HG02973 (cell line): ENCODE data around the gene MPC2.
A peak's percentile ranks its signal among the peaks of the same experiment; 100 is the strongest.
"Not testable (repeated sequence)": the region's sequence is repeated elsewhere in the genome, so short reads cannot be mapped to it uniquely, and the experiment has no call there.

ENCODE experiments used
- ATAC-seq: cut with Tn5 transposase; IDR thresholded peaks from one replicate; pipeline ENCODE4 v1.9.1; 2021; ENCODE audit warnings: moderate library complexity; ENCODE audit not compliant: unreplicated experiment

The MPC2 gene

DNA sequence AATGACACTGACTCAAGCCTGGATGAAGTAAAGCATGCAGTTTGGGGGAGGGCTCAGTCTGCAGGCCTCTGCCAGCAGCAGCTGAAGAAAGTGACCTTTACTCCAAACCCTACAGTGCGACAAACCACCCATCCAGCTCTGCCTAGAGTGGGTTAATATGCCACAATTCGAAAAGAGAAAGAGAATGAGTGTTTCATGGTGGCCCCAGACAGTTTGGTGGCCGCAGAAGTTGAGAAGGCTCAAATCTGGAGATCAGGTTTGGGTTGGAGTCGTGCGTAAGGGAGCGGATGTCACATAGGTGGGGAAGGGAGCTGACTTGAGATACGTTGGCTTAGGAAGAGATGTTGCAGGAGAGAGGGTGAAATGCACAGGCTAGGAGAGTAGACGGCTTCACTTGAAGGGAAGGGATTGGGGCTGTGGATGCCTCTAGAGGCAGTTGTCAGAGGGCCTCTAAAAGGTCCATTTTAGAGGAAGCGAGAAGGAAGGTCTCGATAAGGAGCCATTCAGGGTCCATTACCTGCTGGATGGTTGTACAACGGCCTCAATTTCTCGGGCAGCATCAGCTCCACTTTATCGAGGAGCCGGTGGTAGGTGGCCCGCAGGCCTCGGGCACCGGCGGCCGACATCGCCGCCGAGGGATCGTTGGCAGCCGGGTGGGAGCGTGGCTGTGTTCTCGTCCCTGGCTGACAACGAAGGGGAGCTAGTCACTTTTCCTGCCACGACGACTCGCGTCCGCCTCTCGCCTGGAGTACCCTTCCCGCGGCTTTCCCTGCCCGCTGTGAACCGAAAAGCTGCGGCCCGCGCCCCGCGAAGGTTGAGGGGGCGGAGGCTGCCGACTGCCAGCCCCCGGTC is 1.4 kb downstream of the MPC2 start:
- ATAC-seq = peak; percentile 8

DNA sequence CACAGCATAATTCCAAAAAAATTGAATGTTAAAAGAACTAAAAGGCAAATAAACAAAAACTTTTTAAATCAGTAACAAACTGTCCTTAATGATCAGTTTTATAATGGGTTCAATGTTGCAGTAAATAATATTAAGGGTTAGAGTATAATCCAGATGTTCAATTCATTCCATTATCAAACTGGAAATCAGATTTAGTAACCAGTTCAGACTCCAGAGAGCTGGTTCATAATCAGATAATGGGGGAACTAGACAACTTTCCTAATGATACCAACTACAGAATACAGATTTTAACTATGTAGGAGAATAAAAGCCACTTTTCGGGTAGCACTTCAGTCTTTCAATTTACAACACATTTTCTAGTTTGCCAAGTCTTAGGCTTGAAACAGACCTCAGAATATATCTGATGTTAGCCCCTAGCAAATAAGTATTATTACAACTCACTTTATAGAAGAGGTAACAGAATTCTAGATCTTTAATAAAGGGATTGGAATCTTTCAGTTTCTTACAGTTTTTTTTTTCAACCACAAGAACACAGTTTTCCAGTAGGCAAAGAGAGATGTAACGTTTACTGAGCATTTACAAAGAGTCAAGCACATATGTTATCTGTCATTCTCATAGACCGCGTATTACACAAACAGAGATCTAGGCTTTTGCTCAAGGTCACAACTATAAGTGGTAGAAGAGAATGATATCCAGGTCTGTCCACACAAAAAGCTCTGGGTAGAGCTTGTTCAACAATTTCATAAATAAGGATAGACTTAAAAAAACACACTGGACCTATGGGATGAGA is 2.3 kb downstream of the MPC2 start:
- ATAC-seq = no peak

DNA sequence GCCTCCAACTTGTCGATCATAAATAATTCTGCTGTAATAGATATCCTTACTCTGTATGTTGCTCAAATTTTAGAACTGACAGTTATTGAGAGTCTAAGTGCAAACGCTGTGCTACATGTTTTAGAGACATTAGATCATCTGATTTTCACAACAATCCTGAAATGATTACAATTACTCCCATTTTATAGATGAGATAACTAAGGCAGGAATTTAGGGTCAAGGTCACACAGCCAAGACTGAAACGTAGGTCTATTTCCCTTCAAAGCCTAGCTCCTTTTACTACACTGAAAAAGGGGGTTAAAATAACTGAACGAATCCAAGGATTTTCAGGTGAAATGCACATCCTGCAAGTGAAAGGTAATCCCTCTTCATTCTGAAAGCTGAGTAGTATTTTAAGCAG is 3.1 kb downstream of the MPC2 start:
- ATAC-seq = no peak

DNA sequence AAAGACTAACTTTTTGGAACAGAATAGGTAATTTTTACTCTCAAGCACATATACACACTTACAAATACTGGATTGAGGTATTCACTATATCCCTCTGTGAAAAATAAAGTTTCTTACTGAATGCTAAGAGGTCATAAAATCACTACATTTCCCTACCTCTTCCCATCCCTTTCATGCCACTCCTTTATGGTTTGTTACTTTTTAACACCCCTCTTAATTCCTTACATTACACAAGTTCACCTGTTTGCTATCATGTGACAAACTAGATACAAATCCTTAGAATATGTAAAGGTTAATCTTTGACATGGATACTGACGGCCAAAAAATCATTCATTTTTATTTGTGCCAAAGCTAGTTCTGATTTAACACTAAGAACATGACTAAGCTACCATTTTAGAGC is 7.1 kb downstream of the MPC2 start:
- no peak for ATAC-seq

DNA sequence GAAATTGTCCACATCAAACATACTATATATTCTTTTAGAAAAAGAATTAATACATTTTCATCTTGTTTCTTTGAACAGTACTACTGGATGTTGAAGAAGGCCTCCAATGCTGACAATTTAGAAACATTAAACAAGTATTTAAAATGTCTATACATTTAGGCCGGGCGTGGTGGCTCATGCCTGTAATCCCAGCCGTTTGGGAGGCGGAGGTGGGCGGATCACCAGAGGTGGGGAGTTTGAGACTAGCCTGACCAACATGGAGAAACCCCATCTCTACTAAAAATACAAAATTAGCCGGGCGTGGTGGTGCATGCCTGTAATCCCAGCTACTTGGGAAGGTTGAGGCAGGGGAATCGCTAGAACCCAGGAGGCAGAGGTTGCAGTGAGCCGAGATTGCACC is 8.0 kb downstream of the MPC2 start:
- not testable (repeated sequence) for ATAC-seq

DNA sequence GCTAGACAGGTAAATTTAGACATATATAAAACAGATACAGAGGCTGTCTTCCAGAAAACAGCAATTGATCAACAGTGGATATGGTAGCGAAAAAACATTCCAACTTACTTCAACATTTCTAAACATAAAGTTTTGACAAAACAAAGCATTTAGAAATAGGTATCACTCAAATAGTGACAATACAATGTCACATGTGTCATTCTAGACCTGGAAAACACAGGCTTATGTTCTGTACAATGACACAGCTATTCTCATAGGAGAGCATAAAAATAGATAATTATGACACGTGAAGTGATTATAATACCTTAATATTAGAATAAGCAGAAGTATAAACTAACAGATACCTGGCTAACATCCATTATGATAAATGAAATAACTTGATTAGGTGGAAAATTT is 8.4 kb downstream of the MPC2 start:
- no peak for ATAC-seq

DNA sequence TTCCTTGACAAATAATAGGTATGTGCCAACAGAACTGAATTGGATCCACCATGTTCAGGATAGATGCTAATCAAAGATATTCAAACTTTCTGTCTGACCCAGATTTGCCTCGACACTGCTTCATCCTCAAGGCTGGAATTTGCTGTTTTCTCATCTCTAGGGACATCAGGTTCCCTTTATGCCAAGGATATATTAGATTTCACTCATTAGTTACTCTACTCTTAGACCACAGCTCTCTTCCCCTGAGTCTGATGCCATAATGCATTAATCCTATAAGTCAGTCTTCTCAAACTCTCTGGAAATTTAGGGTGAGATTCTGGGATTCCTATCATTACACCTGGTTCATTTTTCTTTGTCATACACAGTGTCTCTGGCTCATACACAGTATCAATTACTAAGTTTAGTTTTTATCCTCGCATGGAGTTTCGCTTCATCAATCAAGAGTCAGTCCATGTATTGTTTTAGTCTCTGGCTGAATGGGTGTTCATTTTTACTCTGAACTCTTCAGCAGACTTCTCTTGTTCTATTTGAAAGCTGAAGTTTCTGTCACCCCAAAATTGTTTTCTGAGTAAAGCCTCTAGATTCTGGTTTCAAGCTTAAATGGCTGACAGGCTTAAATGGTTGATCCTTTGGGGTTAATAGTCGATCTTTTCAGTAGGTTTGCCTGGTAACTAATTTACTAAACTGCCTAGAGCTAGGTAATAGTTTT is 9.7 kb downstream of the MPC2 start:
- ATAC-seq = no peak

DNA sequence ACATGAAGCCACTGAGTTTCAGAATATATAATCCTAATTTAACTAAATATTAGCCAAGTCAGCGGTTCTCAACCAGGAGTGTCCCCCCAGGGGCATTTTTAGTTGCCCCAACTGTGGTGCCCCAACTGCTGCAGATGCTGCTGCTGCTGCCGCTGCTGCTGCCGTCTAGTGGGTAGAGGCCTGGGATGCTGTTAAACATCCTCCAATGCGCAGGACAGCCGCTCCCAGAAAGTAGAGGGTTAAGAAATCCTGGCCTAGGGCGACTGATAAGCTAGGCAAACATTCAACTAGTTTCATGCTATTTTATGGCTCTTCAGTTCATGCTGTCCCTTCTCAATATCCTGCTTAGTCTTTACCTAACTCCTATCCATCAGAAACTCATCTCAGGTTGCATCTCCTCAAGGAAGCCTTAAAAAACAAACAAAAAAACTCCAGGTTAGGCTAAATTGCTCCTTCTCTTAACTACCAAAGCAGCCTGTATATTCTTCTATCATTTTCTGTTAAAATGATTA is 10.3 kb downstream of the MPC2 start:
- no peak for ATAC-seq

DNA sequence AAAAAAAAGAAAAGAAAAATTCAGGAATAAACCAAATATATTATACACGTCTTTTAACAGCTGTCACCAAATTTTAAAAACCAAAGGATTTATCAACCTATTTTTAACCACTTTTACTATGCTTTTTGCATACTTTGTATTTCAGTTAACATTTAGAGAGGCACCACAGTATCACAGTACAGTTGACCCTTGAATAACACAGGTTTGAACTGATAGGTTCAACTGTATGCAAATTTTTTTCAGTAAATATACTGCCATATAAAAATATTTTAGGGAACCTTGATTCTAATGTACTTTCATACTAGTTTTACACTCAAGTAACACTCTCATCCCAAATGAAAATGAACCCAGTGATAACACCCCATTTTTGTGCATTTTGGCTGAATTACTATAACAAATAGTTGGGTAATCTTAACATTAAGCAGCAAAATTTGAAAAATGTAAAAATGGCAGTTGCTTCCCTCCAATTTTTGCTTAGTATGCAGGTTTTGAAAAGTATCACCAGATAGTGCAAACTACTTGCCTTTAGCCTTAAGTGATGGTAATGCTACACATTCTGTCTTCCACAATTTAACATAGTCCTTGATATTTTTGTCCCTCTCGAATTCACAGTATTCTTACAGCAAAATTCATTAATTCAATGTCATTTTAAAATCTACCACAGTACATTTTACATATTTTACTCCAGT is 12.2 kb downstream of the MPC2 start:
- no peak for ATAC-seq

DNA sequence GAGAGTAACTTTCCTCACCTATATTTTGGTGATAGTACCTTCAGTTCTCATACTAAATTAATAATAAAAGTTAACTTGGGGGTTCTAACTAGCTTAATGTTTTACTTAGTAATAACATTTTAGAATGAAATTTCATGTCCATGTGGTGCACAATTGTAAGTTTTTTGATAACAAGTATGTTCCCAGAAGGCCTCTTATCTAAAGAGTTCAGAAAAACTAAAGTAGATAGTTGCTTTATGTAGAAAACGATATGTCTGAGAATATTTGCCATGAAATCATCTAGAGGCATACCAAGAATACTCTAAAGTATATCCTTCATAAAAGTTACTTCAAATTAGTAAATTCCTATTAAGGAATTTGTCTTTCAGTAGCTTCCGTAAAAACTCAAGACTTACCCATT is 12.8 kb downstream of the MPC2 start:
- no peak for ATAC-seq

DNA sequence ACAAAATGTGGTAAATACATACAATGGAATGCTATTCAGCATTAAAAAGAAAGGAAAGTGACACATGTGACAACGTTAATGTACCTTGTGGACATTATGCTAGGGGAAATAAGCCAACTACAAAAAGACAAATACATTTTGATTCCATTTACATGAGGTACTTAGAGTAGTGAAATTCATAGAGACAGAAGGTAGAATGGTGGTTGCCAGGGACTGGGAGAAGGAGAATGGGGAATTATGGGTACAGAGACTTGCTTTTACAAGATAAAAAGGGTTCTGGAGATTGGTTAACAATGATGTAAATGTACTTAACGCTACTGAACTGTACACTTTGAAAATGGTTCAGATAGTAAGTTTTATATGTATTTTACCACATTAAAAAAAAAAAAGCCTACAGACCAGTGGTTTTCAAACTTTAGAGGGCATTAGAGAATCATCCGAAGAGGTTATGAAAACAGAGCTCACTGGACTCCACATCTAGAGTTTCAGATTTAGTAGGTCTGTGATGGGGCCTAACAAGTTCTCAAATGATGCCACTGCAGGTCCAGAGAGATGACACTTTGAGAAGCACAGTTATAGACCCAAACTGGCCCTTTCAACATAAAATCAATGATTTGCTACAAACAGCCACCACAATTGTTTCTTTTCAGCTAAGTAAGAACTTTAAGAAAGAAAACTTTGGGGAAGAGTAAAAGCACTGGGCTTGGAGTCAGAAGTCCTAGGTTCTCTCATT is 13.4 kb downstream of the MPC2 start:
- ATAC-seq = no peak

DNA sequence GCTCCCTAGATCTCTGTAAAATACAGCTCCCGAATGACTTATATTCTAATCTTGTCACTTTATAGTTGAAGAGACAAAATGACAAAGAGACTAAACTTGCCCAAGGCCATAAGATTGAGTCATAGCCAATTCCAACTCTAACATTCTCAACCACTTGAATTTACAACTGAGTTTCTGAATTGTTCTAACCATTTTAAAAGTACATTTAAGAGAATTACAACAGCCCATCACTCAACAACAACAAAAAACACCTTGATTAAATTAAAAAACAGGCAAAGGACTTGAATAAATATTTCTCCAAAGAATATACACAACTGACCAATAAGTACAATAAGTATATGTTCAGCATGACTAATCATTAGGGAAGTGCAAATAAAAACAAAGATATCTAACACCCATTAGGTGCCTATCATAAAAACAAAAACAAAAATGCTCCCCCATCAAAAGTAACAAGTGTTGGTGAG is 14.2 kb downstream of the MPC2 start:
- no peak for ATAC-seq

DNA sequence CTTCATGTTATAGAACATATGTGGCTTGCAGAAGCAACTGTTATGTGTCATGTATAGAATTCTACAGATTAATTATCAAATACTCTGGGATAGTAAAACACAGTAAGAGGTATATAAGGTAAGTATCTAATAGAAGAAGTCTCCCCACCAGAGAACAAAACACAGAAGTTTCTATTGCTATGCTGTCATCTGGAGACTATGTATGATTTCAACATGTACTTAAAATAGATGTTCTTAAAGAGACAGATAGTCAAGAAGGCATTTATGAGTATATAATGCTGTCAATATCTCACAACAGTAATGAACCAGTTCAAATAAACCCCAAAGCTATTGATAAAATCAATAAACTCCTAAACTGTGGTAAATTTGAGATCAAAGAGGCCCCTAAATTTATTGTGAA is 14.8 kb downstream of the MPC2 start:
- ATAC-seq = no peak

DNA sequence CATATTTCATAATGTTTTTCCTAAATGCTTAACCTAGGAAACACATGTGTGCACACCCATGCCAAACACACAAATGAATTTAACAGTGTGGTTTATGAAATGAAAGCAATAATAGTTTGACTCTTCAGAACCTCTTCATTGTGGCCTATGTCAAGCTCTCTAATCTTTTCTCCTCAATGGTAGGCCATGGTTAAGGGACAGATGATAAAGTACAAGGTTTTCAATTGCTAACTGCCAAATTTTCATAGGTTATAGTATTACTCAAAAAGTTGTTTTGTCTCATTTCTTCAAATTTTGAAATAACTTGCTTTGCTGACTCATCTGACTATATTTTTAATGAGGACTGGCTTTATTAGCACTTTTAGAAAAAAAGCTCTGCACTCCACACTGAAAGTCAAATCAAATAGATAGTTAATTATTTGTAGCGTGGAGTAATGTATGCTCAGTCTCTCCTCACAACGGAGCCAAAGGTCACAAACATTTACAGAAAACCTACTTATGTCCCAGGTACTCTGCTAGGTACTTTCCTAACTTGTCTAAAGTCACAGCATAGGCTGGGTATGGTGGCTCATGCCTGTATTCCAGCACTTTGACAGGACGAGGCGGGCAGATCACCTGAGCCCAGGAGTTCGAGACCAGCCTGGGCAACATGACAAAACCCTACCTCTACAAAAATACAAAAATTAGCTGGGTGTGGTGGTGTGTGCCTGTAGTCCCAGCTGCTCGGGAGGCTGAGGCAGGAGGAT is 19.9 kb downstream of the MPC2 start:
- ATAC-seq = no peak

DNA sequence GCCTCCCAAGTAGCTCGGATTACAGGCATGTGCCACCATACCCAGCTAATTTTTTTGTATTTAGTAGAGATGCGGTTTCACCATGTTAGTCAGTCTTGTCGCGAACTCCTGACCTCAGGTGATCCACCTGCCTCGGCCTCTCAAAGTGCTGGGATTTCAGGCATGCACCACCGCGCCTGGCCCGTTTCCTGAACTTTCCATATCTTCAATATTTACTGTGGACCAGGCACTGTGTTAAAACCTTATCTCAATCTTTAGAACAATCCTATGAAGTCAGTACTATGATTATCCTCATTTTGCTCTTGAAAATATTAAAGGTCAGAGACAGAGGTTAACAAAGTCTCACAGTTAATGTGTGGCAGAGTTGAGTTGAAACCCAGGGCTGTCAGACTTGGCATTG is 21.3 kb downstream of the MPC2 start:
- no peak for ATAC-seq

DNA sequence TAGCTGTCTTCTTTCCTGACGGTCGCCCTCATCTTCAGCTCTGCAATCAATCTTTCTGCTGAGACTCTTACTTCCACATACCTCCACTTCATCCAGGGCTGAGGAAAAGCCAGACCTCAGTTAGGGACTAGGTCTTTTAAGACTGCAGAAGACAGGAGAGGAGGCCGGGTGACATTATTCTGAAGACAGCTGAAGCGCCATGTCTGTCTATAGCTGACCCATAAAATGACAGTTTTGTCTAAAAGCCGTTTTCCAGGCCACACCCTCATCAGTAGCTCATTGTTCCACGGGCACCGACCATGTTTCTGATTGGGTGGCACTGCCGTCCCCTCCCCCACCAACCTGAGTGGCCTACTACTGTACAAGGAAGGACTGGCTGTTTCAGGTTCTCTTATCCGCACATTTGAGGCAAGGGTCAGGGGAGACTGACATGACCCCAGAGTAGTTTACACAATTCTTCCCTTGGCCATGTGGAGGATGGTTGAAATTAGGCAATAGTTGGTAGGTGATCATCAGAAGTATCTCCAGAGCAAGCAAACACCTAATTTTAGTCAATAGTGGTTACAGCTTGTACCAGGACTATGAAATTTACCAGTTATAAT is 22.9 kb downstream of the MPC2 start, which contains the start of gene ADCY10:
TSS of gene ADCY10 (minus strand) at position 240 of the 602 bp plus-strand sequence. CDS start 8,994 bp downstream, outside the sequence.
- no peak for ATAC-seq

DNA sequence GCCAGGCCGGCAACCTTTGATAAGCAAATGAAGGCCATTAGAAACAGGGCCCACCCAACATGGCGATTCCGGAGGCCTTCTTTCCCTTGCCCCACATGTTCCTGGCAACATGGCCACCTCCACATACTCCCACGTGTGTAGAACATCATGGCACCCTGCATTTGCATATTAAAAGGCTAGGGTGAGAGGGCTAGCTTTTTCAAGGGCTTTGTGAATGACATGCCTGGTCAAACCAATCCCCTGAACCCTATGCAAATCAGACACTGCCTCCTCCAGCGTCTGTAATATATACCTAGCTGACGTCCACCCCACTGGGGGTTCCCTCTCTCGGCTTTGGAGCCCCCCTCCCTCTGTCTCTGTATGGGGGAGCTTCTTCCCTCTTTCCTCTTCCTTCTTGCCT is 24.6 kb downstream of the MPC2 start:
- no peak for ATAC-seq

DNA sequence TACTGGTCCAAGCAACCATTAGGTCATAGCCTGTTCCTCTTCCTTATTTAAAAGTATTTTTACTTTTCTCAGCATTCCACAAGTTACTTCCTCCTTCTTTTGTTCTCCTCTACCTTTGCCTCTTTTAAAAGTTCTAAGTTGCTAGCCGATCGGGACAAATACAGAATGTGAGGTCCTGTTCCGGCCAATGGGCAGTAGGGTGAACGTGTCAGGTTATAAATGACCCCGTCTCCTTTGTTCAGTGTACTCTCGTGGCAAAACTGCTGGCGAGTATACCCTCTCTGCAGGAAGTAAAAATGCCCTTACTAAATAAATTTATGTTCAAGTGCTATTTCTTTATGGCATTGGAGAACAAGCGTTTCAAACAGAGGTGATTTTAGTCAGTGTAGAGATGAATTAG is 25.5 kb downstream of the MPC2 start:
- ATAC-seq = no peak

DNA sequence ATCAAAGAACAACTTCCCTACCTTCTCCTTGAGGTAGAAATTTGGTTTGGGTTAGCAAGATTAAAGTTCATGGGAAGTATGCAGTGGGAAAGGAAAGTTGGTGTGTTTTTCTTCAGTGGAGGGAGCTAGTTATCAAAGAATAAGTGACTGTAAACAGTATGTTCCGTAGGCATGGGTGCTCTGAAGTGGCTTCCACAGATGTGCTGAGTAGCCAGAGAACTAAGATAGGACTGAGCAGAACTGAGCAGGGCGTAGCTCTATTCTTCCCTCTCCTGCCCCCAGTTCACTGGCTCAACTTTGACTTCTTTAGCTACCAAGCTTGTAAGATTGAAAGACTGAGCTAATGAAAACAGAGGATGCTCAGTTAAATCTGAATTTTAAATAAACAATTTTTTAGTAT is 26.3 kb downstream of the MPC2 start:
- no peak for ATAC-seq
